A549 (cell line): ENCODE results near the gene ARL14. TPM values are rescaled to one million over a fixed set of nuclear protein-coding genes. Genes with fewer than 3 reads are reported as not detected.

Experiments used
- ATAC-seq, 2 experiments: fragments of 200-7000 bp in 1 of 2; fragments of >200 bp in 1 of 2; cut with Nextera tagmentation in 1 of 2; cut with Tn5 transposase in 1 of 2; 3 replicates each; pipeline versions ENCODE4 v1.8.0 to v1.9.1; 2018 to 2020; ENCODE audit warnings: mild to moderate bottlenecking in 1 of 2, moderate library complexity in 1 of 2
- CTCF ChIA-PET: fragments of 300-600 bp; sonication (Branson Sonifier 250); formaldehyde crosslinking; extraction: SDS; loops from one replicate; lab custom pipeline; 2021; ENCODE audit warnings: antibody characterized with exemption, inconsistent platforms; lab: Yijun Ruan, JAX
- POLR2A ChIA-PET: fragments of 350-600 bp; formaldehyde crosslinking; extraction: SDS; loops from one replicate; lab custom pipeline; 2021; ENCODE audit warnings: antibody characterized with exemption, inconsistent platforms; lab: Yijun Ruan, JAX
- DNase-seq, 2 experiments: peaks; one replicate each; pipeline versions ENCODE4 v3.0.0 to v3.0.0-alpha.2; 2011 to 2016; ENCODE audit warnings: low read depth in 1 of 2, low spot score in 1 of 2
- FAIRE-seq: peaks from 2 replicates; lab custom pipeline; 2011; peaks lifted over from hg19 to GRCh38; lab: Jason Lieb, UNC
- H3K27ac ChIP-seq, 2 experiments: fragments of >200 bp; sonication (Bioruptor Twin); formaldehyde crosslinking; 3 replicates each; pipeline ENCODE4 v1.5.1; 2016 to 2017
- H3K4me1 ChIP-seq: fragments of >200 bp; sonication (Bioruptor Twin); formaldehyde crosslinking; 3 replicates; pipeline ENCODE4 v1.6.1; 2016
- H3K4me2 ChIP-seq: fragments of >200 bp; sonication (Bioruptor Twin); formaldehyde crosslinking; 3 replicates; pipeline ENCODE4 v1.6.1; 2016
- H3K4me3 ChIP-seq: fragments of >200 bp; sonication (Bioruptor Twin); formaldehyde crosslinking; 3 replicates; pipeline ENCODE4 v1.5.1; 2016
- H3K9me3 ChIP-seq: fragments of >200 bp; sonication (Bioruptor Twin); formaldehyde crosslinking; 3 replicates; pipeline ENCODE4 v1.6.1; 2016
- BCL3 ChIP-seq: fragments of >200 bp; sonication (Bioruptor Twin); formaldehyde crosslinking; IDR thresholded peaks from 3 replicates; pipeline ENCODE4 v1.6.1; 2016
- CBX8 ChIP-seq: fragments of 200-600 bp; sonication (generic); IDR thresholded peaks from 2 replicates; pipeline ENCODE4 v1.6.1; 2016
- CEBPB ChIP-seq, 2 experiments: fragments of >200 bp in 1 of 2; sonication (Bioruptor Twin) in 1 of 2; formaldehyde crosslinking in 1 of 2; IDR thresholded peaks; 2 replicates each; pipeline ENCODE4 v1.6.1; 2012 to 2016
- CHD2 ChIP-seq: fragments of 150-350 bp; IDR thresholded peaks from 2 replicates; pipeline ENCODE4 v1.6.1; 2014; ENCODE audit warnings: low read length; ENCODE audit not compliant: partially characterized antibody
- EHF ChIP-seq: fragments of 250-450 bp; sonication (Bioruptor Pico); IDR thresholded peaks from 2 replicates; pipeline ENCODE4 v1.5.0; 2020; ENCODE audit warnings: mild to moderate bottlenecking
- FOXS1 ChIP-seq: fragments of 250-450 bp; sonication (Bioruptor Pico); IDR thresholded peaks from 2 replicates; pipeline ENCODE4 v1.5.0; 2020; ENCODE audit warnings: mild to moderate bottlenecking, moderate library complexity
- HMGXB4 ChIP-seq: fragments of 250-450 bp; sonication (Bioruptor Pico); IDR thresholded peaks from 2 replicates; pipeline ENCODE4 v1.5.0; 2021; ENCODE audit warnings: mild to moderate bottlenecking, moderate library complexity, borderline replicate concordance
- HOXB13 ChIP-seq: fragments of 250-450 bp; sonication (Bioruptor Pico); IDR thresholded peaks from 2 replicates; pipeline ENCODE4 v1.5.0; 2020; ENCODE audit warnings: low read depth, mild to moderate bottlenecking, moderate library complexity
- HOXB5 ChIP-seq: fragments of 250-450 bp; sonication (Bioruptor Pico); IDR thresholded peaks from 2 replicates; pipeline ENCODE4 v1.5.0; 2020; ENCODE audit warnings: mild to moderate bottlenecking, moderate library complexity
- JUN ChIP-seq, 2 experiments: fragments of >200 bp; sonication (Bioruptor Twin); formaldehyde crosslinking; IDR thresholded peaks; 2 replicates in 1 of 2; 3 replicates in 1 of 2; pipeline ENCODE4 v1.6.1; 2016 to 2017
- JUNB ChIP-seq: fragments of >200 bp; sonication (Bioruptor Twin); formaldehyde crosslinking; IDR thresholded peaks from 2 replicates; pipeline ENCODE4 v1.6.1; 2016
- PBX3 ChIP-seq: IDR thresholded peaks from 2 replicates; pipeline ENCODE4 v1.6.1; 2012
- PHF8 ChIP-seq: fragments of 200-600 bp; sonication (generic); IDR thresholded peaks from 2 replicates; pipeline ENCODE4 v1.6.1; 2016; ENCODE audit warnings: low read depth, mild to moderate bottlenecking, antibody characterized with exemption, moderate library complexity, borderline replicate concordance
- POLR2A ChIP-seq: IDR thresholded peaks from 2 replicates; pipeline ENCODE4 v1.6.1; 2012; ENCODE audit warnings: mild to moderate bottlenecking, low read length
- RAD21 ChIP-seq, 2 experiments: fragments of >200 bp in 1 of 2; sonication (Bioruptor Twin) in 1 of 2; formaldehyde crosslinking in 1 of 2; IDR thresholded peaks in 1 of 2; conservative IDR thresholded peaks in 1 of 2; 2 replicates in 1 of 2; 3 replicates in 1 of 2; pipeline ENCODE4 v1.6.1; 2012 to 2018; ENCODE audit warnings: inconsistent platforms in 1 of 2
- REST ChIP-seq: fragments of 200-600 bp; sonication (generic); IDR thresholded peaks from 2 replicates; pipeline ENCODE4 v1.6.1; 2016; ENCODE audit warnings: antibody characterized with exemption, mild to moderate bottlenecking, moderate library complexity
- RNF2 ChIP-seq: fragments of 200-600 bp; sonication (generic); IDR thresholded peaks from 2 replicates; pipeline ENCODE4 v1.6.1; 2016; ENCODE audit warnings: low read depth, mild to moderate bottlenecking, antibody characterized with exemption, moderate library complexity, borderline replicate concordance
- SMC3 ChIP-seq: fragments of >200 bp; sonication (Bioruptor Twin); formaldehyde crosslinking; IDR thresholded peaks from 3 replicates; pipeline ENCODE4 v1.6.1; 2018; ENCODE audit warnings: inconsistent platforms
- TFCP2L1 ChIP-seq: fragments of 250-450 bp; sonication (Bioruptor Pico); IDR thresholded peaks from 2 replicates; pipeline ENCODE4 v1.5.0; 2021; ENCODE audit warnings: mild to moderate bottlenecking
- TP53 ChIP-seq: fragments of 250-450 bp; sonication (Bioruptor Pico); IDR thresholded peaks from 2 replicates; pipeline ENCODE4 v1.5.0; 2021; ENCODE audit warnings: mild to moderate bottlenecking, moderate library complexity
- ZFP36 ChIP-seq: fragments of 450-650 bp; IDR thresholded peaks from 2 replicates; pipeline ENCODE4 v1.6.1; 2014; ENCODE audit warnings: borderline replicate concordance; ENCODE audit not compliant: partially characterized antibody
- ZSCAN20 ChIP-seq: fragments of 250-450 bp; sonication (Bioruptor Pico); IDR thresholded peaks from 2 replicates; pipeline ENCODE4 v1.8.0; 2022; ENCODE audit warnings: mild to moderate bottlenecking, moderate library complexity
- WGBS: methylation state at CpG from one replicate; pipeline ENCODE4 v1.1.6; 2017; ENCODE audit errors: missing lambda C conversion rate; 5-methylcytosine and 5-hydroxymethylcytosine counted together
- polyA plus RNA-seq, 4 experiments: library from polyadenylated mRNA; depleted of rRNA in 3 of 4; stranded (reverse); fragments of >200 nt; fragmentation: RNase III in 1 of 4; extraction: RNeasy Plus Mini Kit Qiagen cat#74134 plus additional on column Dnase treatment in 1 of 4; gene quantifications; 2 replicates in 3 of 4; 3 replicates in 1 of 4; pipeline ENCODE4 v1.2.3, GENCODE V29; 2011 to 2017

Gene ARL14
- polyA plus RNA-seq, 2 of the 4 experiments (the other 2 are of a cell fraction) = 0.14 to 0.44 TPM

GRCh38 chr3:160695003-160695402 is 18.0 kb downstream of the ARL14 start:
- WGBS = 56% methylated on average over 7 of the region's 8 CpGs
- Histone ChIP-seq H3K4me2 (no peak overlapping the region), H3K9me3 (no peaks in the 10 kb centered on the region), H3K4me1 (peaks cover 10% of the 10 kb centered on the region; the same call in 2 of the 3 replicates), H3K27ac (no peak overlapping the region), H3K4me3 (no peak overlapping the region)
- FAIRE-seq (no peak), DNase-seq (no peak), ATAC-seq (no peak)
- CTCF ChIA-PET = interaction anchor here (1.1 kb wide), 1 partner anchor 9 kb away, joined by 3 read pairs; no protein-coding TSS in a partner anchor
- TF ChIP-seq JUN (IDR thresholded peaks at IDR 0.05) = no peak
- TF ChIP-seq CBX8 = no peak
- no peak for TF ChIP-seq ZSCAN20 (CRISPR knock-in tag)
- TF ChIP-seq FOXS1 = no peak
- no peak for TF ChIP-seq TFCP2L1 (CRISPR knock-in tag)
- no peak for TF ChIP-seq CHD2
- no peak for TF ChIP-seq SMC3
- TF ChIP-seq HOXB5 = no peak
- no peak for TF ChIP-seq REST
- TF ChIP-seq RAD21 (conservative IDR thresholded peaks at IDR 0.05 in 1 of 2, IDR thresholded peaks at IDR 0.05 in 1 of 2) = no peak
- no peak for TF ChIP-seq RNF2
- POLR2A ChIA-PET = no interaction called here

GRCh38 chr3:160695915-160696327 is 19.0 kb downstream of the ARL14 start:
- POLR2A ChIA-PET = no interaction called here
- TF ChIP-seq PBX3 = no peak
- no peak for TF ChIP-seq REST
- no peak for TF ChIP-seq FOXS1
- TF ChIP-seq EHF (CRISPR knock-in tag) = no peak
- no peak for TF ChIP-seq BCL3
- no peak for TF ChIP-seq POLR2A
- no peak for TF ChIP-seq ZFP36
- TF ChIP-seq CEBPB (IDR thresholded peaks at IDR 0.05) = no peak
- TF ChIP-seq TP53 = no peak
- no peak for TF ChIP-seq PHF8
- TF ChIP-seq JUNB = no peak
- TF ChIP-seq HOXB13 = no peak
- TF ChIP-seq HOXB5 = no peak
- no peak for TF ChIP-seq HMGXB4 (CRISPR knock-in tag)

More at GRCh38 chr3:160695915-160696327, 19.0 kb downstream of the ARL14 start:
- WGBS = 39% methylated on average over 2 of the region's 2 CpGs
- FAIRE-seq (no peak), DNase-seq (no peak), ATAC-seq (no peak)
- CTCF ChIA-PET = no interaction called here
- no peak overlapping the region for H3K4me3 ChIP-seq
- H3K9me3 ChIP-seq = no peaks in the 10 kb centered on the region
- peaks cover 10% of the 10 kb centered on the region; the same call in 2 of the 3 replicates for H3K4me1 ChIP-seq
- no peak overlapping the region for H3K4me2 ChIP-seq
- no peak overlapping the region for H3K27ac ChIP-seq
